Renal cortex interstitium (tissue), 11 donors: Measurements from ENCODE around the gene RAB3A. TPM values are rescaled to one million over a fixed set of nuclear protein-coding genes. Genes with fewer than 3 reads are reported as not detected.

Experiments used
- DNase-seq, 11 donors: peaks; one replicate each; pipeline ENCODE4 v3.0.0-alpha.2; 2013; ENCODE audit warnings: low read depth in 9 of 11, low spot score in 4 of 11; ENCODE audit errors: extremely low read depth in 1 of 11
- polyA plus RNA-seq, 3 donors: library from polyadenylated mRNA; unstranded; fragments of 120-200 nt; gene quantifications; one replicate each; pipeline ENCODE4 v1.2.1, GENCODE V29; 2013; ENCODE audit not compliant: insufficient read length in 3 of 3

The RAB3A gene
- polyA plus RNA-seq, 3 donors: 4.9 to 6.5 (median 5.4) TPM

- DNase-seq: peak in 3 of 11 donors; percentile 67 to 83 (median 70)
Measured at GRCh38 chr19:18205200-18205892, 1.5 kb upstream of the RAB3A start.

- DNase-seq: peak in 10 of 11 donors; percentile 76 to 96 (median 85)
Measured at GRCh38 chr19:18204394-18205199, 755 bp upstream of the RAB3A start.

DNA sequence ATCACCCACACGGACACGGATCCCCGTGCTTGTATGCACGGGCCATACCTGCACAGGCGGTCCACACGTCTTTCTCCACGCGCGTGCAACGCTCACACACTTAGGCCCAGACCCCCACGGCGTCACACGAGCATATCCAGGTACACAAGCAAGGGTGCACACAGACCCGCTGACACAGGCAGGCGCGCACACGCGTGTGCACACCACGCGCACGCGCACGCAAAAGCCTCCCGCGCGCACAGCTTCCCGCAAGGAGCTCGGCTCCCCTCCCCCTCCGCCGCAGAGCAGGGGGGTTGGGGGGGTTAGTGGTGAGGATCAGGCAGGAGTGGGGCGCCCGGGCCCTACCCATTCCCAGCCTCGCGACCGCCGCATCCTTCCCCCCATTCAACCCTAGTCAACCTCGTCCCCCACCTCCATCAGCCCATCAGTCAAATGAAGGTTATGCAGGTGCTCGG, 407 bp downstream of the RAB3A start:
- no peak for DNase-seq

DNA sequence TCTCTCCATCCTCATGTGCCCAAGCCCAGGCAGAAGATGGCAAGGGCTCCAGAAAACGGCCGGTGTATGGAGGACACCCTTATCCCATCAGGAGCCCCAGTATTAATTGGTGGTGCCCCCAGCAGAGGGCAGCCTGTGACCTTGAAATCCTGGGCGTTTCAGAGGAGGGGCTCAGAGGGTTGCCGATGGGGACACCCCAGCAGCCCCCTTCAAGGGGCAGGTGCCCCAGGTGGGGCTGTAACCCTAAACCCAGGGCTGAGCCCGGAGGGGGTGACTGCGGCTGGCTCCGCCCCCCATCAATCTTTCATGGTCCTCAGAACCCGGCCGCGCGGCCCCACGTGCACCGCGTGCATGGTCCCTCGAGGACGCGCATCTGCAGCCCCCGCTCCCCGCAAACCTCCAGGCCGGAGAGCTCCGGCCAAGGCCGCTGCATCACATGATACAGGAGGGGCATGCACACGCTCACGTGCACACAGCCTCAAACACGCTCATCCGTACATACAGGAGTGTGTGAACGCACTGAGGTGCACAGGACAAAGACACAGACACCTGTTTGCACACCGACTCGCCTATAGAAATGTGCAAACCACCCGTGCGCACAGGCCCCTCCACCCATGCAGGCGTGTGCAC, 949 bp downstream of the RAB3A start:
- DNase-seq: no peak

- no peak for DNase-seq
Measured at GRCh38 chr19:18202397-18202777, 1.5 kb downstream of the RAB3A start.

DNA sequence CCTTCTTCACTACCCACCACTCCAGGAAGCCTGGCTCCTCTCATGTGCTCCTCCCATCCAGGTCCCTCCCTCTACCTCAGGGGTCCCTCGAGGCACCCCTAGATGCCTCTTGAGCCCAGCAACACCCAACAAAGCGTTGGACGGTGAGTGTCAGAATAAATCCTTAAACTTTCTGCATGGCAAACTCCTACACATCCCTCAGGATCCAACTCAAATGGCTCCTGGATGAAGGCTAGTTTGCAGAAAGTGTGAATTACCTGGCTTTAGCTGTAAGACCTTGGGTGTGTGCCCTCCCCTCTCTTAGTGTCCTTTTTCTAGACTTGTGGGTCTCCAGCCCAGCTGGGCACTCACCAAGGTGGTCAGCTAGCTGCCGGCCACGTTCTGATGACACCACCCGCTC, 5.5 kb downstream of the RAB3A start:
- no peak for DNase-seq

DNA sequence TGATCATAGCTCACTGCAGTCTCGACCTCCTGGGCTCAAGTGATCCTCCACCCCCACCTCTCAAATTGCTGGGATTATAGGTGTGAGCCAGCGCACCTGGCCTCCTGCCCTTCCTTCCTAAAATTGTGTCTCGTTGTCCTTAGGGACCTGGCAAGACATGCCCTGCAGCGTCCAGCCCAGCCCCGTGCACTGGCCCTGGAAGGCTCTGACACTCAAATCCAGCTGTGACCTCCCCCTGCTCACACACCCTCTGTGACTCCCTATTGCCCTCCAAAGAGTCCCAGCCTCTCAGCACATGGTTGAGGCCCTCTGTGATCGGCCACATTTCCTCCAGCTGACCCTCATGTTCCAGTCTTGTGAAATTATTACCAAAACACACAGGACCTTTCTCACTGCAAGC, 5.9 kb downstream of the RAB3A start:
- no peak for DNase-seq

DNA sequence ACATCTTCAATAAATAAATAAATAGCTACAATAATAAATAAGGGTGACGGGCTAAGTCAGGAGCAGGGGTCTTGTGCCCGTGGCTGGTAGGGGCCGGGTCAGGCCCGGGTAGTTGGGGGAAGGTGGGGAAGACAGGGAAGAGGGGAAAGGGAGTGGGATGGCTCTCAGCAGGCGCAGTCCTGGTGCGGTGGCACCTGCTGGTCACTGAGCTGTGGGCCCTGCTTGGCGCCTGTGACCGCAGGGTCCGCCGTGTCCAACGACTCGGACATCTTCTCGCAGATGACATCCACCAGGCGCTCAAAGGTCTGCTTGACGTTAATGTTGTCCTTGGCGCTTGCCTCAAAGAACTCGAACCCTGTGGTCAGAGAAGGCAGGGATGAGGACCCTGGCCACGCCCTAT, 6.5 kb downstream of the RAB3A start:
- no peak for DNase-seq

DNA sequence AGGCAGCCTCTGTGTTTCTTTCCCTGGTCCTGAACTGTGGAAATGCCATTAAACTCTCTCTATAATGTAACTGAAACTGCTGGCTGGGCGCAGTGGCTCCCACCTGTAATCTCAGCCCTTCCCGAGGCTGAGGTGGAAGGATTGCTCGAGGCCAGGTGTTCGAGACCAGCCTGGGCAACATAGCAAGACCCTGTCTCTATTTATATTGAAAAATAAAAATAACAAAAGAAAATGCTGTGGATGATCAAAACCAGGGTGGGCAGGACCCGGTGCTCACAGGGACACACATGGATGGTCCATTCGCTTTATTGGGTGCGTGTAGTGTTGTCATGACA, 7.4 kb downstream of the RAB3A start:
- no peak for DNase-seq

GRCh38 chr19:18194554-18195238, 9.1 kb downstream of the RAB3A start:
- DNase-seq: no peak

DNA sequence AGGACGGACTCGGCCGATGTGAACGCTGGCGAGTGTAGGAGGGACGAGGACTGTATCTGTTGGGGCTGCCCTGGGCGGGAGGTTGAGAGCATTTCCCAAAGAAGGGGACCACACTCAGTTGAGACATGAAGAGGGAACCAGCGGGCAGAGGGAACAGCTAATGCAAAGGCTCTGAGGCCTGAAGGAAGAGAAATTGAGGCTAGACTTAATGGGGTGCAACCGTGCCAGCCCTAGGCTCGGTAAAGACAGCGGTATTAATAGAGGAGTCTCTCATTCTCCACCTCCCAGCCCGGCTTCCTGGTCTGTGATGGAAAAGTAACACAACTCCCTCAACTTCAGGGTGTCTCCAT, 9.7 kb downstream of the RAB3A start:
- DNase-seq: no peak

DNA sequence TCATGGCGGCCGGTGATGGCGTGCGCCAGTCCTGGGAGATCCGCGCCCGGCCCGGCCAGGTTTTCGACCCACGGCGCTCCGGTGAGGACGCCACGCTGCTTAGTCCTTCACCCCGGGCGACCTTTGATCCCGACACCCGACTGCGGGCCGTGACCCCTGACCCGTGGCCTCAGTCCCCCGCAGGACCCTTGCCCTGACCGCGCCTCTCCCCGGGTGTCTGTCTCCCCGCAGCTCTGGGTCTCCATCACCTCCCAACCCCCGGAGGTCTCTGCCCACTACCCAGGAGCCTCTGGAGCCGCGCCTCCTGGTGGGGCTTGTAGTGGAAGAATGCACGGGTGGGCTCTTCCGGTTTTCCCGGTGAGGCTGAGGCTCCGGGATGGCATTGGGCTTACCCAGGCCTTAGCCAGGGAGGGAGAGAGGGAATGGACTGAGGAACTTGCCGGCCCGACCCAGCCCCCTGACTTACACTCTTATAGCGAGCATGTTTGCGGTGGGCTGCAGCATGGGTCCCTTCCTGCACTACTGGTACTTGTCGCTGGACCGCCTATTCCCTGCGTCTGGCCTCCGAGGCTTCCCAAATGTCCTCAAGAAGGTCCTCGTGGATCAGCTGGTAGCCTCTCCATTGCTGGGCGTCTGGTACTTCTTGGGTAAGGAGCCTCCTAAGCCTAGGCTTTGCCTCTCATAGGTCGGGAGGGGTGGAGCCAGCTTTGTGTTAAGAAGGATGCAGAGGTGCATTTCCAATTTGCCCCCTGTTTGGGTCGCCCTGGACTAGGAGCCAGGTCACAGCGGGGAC, 10.3 kb downstream of the RAB3A start:
- no peak for DNase-seq

- DNase-seq: peak; percentile 98 to 100 (median 100)
Measured at GRCh38 chr19:18192673-18193387, 11.0 kb downstream of the RAB3A start, which contains the start of gene MPV17L2. MPV17L2 (plus strand) TSS chr19:18193218; CDS start chr19:18193282, 64 bp downstream.

DNA sequence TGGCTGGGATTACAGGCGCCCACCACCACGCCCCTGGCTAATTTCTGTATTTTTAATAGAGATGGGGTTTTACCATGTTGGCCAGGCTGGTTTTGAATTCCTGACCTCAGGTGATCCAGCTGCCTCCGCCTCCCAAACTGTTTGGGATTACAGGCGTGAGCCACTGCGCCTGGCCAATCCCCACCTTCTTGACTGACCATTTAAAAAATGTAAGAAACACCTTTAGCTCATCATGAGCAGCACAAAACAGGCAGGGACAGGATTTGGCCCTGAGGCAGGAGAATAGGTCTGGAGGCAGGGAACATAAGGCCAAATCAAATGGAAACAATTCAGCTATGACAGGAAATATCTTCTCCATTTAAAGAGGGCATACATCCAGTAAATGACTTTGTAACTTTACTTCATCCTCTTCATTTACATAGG, 12.2 kb downstream of the RAB3A start:
- DNase-seq: no peak

GRCh38 chr19:18190278-18190677, 13.6 kb downstream of the RAB3A start:
- DNase-seq: no peak

- DNase-seq: no peak
Measured at GRCh38 chr19:18185538-18185937, 18.3 kb downstream of the RAB3A start.

GRCh38 chr19:18183529-18183928, 20.3 kb downstream of the RAB3A start:
- no peak for DNase-seq

GRCh38 chr19:18179957-18180356, 23.9 kb downstream of the RAB3A start:
- DNase-seq: no peak
